Measurements from ENCODE around the gene NMUR1. TPM values are rescaled to one million over a fixed set of nuclear protein-coding genes. Genes with fewer than 3 reads are reported as not detected.

Gene NMUR1
- total RNA-seq, 1 donor from 2014 or later: not detected

DNA sequence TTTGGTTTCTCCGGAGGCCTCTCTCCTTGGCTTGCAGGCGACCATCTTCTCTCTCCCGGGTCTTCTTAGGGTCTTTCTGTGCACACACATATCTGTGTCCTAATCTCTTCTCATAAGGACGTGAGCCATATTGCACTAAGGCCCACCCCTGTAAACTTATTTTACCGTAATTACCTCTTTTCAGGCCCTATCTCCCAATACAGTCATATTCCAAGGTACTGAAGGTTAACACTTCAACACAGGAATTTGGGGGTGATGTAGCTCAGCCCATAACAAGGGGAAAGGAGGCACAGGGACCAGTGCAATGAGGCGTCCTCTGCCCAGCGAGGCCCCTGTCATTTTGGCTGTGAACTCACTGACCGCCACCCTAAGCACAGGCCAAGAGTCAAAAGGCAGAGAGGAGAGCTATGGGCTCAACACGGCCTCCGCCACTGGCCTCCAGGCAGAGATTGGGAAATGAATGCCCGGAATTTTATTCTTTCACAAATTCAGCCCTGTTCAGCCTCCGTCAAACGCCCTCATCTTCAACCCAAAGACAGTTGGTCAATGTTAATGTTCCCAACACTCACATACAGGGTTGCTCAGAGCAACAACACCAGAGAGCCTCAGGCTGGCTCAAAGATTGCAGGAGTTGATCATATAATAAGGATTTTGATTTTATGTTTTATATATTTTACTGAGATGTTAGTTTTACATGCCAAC, 15.9 kb upstream of the NMUR1 start:
- peaks cover 3% of the 10 kb centered on the region for H3K36me3 Mint-ChIP-seq (ENCODE audit: low read depth, unreplicated experiment)
- no peak overlapping the region for H3K4me3 Mint-ChIP-seq (ENCODE audit: unreplicated experiment)
- TF ChIP-seq, protein P1, sequence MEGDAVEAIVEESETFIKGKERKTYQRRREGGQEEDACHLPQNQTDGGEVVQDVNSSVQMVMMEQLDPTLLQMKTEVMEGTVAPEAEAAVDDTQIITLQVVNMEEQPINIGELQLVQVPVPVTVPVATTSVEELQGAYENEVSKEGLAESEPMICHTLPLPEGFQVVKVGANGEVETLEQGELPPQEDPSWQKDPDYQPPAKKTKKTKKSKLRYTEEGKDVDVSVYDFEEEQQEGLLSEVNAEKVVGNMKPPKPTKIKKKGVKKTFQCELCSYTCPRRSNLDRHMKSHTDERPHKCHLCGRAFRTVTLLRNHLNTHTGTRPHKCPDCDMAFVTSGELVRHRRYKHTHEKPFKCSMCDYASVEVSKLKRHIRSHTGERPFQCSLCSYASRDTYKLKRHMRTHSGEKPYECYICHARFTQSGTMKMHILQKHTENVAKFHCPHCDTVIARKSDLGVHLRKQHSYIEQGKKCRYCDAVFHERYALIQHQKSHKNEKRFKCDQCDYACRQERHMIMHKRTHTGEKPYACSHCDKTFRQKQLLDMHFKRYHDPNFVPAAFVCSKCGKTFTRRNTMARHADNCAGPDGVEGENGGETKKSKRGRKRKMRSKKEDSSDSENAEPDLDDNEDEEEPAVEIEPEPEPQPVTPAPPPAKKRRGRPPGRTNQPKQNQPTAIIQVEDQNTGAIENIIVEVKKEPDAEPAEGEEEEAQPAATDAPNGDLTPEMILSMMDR (IDR thresholded peaks at IDR 0.05; ENCODE audit: unreplicated experiment): no peak
- H3K27me3 Mint-ChIP-seq (ENCODE audit: unreplicated experiment): peaks cover 5% of the 10 kb centered on the region
- H3K27ac Mint-ChIP-seq (ENCODE audit: unreplicated experiment): no peak overlapping the region
- H3K4me1 Mint-ChIP-seq (ENCODE audit: unreplicated experiment): peaks cover 11% of the 10 kb centered on the region
- no peak for DNase-seq (ENCODE audit: low spot score)
- H3K9me3 Mint-ChIP-seq (ENCODE audit: unreplicated experiment): no peaks in the 10 kb centered on the region

DNA sequence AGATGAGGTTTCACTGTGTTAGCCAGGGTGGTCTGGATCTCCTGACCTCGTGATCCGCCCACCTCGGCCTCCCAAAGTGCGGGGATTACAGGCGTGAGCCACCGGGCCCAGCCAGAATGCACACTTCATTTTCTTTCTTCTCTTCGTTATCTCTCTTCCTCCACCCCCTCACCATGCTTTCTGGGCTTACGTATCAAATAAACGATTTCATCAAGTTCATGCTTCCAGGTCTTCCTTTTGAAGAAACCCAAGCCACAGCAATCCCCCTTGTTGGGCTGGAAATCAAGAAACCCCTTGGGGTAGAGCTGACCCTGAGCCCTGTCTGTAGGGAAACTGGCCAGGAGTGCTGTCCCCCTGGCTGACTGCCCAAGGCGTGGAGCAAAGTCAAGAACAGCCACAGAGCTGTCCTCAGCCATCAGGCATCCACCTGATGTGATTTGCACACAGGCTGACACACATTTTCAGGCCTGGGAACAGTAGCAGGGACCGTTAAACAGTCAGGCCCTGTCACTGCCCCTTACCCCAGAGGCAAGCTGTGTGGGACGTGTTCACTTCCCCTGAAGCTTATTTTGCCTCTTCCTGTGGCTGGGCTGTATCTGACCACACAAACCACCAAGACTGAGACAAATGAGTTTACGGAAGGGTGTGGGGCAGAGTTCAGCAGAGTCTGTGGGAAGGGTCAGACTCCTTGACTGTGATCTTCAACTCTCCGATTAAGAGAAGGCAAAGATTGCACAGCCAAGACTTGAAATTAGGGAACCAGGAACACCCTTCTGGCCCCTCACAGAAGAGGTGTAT, 15.1 kb upstream of the NMUR1 start:
- peaks cover 3% of the 10 kb centered on the region for H3K36me3 Mint-ChIP-seq (ENCODE audit: low read depth, unreplicated experiment)
- H3K9me3 Mint-ChIP-seq (ENCODE audit: unreplicated experiment): no peaks in the 10 kb centered on the region
- no peak overlapping the region for H3K27ac Mint-ChIP-seq (ENCODE audit: unreplicated experiment)
- peaks cover 5% of the 10 kb centered on the region for H3K27me3 Mint-ChIP-seq (ENCODE audit: unreplicated experiment)
- H3K4me1 Mint-ChIP-seq (ENCODE audit: unreplicated experiment): peaks cover 11% of the 10 kb centered on the region
- TF ChIP-seq, protein P1 (IDR thresholded peaks at IDR 0.05; ENCODE audit: unreplicated experiment): no peak
- no peak for DNase-seq (ENCODE audit: low spot score)
- no peak overlapping the region for H3K4me3 Mint-ChIP-seq (ENCODE audit: unreplicated experiment)

DNA sequence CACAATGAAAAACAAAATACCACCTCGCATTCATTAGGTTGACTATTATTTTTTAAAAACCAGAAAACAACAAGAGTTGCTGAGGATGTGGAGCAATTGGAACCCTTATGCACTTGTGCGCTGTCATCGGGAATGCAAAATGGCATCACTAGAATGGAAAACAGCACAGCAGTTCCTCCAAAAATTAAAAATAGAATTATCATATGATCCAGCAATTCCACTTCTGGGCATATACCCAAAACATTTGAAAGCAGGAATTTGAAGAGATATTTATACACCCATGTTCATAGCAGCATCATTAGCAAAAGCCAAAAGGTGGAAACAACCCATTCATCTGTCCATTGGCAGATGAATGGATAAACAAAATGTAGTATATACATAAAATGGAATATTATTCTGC, 11.9 kb upstream of the NMUR1 start:
- Mint-ChIP-seq H3K4me1 (ENCODE audit: unreplicated experiment) (peaks cover 3% of the 10 kb centered on the region), H3K4me3 (ENCODE audit: unreplicated experiment) (no peak overlapping the region), H3K27me3 (ENCODE audit: unreplicated experiment) (peaks cover 5% of the 10 kb centered on the region), H3K36me3 (ENCODE audit: low read depth, unreplicated experiment) (peaks cover 3% of the 10 kb centered on the region), H3K27ac (ENCODE audit: unreplicated experiment) (no peak overlapping the region), H3K9me3 (ENCODE audit: unreplicated experiment) (no peaks in the 10 kb centered on the region)
- no peak for DNase-seq (ENCODE audit: low spot score)
- TF ChIP-seq, protein P1 (IDR thresholded peaks at IDR 0.05; ENCODE audit: unreplicated experiment): no peak

DNA sequence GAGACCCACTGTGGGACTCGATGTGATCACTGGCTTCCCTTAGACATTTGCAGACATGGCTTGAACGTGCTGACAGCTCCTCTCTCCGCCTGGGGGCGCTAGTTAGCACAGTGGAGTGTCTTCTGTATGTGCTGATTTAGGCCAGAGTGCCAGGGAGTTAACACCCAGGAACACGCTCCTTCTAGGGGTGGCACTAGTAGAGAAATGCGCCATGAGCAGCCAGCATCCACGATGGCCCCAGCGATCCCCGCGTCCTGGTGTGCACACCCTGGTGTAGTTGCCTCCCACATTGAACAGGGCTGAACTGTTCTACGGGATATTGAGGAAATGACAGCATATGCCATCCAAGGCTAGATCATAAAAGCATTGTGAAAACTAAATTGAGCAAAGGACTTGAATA, 11.4 kb upstream of the NMUR1 start:
- peak; percentile 32 for DNase-seq (ENCODE audit: low spot score)
- Mint-ChIP-seq H3K27me3 (ENCODE audit: unreplicated experiment) (peaks cover 5% of the 10 kb centered on the region), H3K27ac (ENCODE audit: unreplicated experiment) (no peak overlapping the region)

More for the DNA sequence above, 11.4 kb upstream of the NMUR1 start:
- H3K36me3 Mint-ChIP-seq (ENCODE audit: low read depth, unreplicated experiment): peaks cover 3% of the 10 kb centered on the region
- H3K9me3 Mint-ChIP-seq (ENCODE audit: unreplicated experiment): no peaks in the 10 kb centered on the region
- TF ChIP-seq, protein P1 (IDR thresholded peaks at IDR 0.05; ENCODE audit: unreplicated experiment): peak; percentile 39
- peaks cover 3% of the 10 kb centered on the region for H3K4me1 Mint-ChIP-seq (ENCODE audit: unreplicated experiment)
- no peak overlapping the region for H3K4me3 Mint-ChIP-seq (ENCODE audit: unreplicated experiment)

Data from endothelial cell (in vitro differentiated cells).